ENCODE results near the gene CNRIP1. TPM values are rescaled to one million over a fixed set of nuclear protein-coding genes. Genes with fewer than 3 reads are reported as not detected.

The CNRIP1 gene
- polyA plus RNA-seq, 1 donor (not counting 4 experiments of a cell fraction or from before 2014, with no cell fraction given), result 0.04 TPM

DNA sequence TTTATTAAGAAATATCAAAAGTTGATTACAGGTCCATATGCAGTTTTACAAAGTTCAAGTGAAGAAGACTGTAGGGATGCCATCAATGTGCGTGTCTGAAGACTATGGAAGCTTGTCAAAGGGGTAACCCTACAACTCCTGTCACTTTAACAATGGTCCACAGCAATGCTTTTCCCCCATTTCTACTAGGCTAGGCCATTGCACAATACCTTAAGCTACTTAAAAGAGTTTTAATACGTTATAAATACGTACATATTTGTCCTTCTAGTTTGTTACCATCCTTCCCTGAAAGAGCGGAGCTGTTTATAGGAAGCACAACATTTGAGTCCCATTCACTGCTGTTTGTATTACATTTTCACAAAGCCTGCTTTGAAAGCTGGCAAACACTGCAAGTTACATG is 26.7 kb downstream of the CNRIP1 start:
- H4K20me1 ChIP-seq (ENCODE audit: control insufficient read depth, extremely low read depth, insufficient read depth, low read length), result no peaks in the 10 kb centered on the region
- no peak for TF ChIP-seq EZH2 (IDR thresholded peaks at IDR 0.05; ENCODE audit: low read length)
- TF ChIP-seq, protein P1, sequence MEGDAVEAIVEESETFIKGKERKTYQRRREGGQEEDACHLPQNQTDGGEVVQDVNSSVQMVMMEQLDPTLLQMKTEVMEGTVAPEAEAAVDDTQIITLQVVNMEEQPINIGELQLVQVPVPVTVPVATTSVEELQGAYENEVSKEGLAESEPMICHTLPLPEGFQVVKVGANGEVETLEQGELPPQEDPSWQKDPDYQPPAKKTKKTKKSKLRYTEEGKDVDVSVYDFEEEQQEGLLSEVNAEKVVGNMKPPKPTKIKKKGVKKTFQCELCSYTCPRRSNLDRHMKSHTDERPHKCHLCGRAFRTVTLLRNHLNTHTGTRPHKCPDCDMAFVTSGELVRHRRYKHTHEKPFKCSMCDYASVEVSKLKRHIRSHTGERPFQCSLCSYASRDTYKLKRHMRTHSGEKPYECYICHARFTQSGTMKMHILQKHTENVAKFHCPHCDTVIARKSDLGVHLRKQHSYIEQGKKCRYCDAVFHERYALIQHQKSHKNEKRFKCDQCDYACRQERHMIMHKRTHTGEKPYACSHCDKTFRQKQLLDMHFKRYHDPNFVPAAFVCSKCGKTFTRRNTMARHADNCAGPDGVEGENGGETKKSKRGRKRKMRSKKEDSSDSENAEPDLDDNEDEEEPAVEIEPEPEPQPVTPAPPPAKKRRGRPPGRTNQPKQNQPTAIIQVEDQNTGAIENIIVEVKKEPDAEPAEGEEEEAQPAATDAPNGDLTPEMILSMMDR (optimal IDR thresholded peaks at IDR 0.05 in 1 of 3, IDR thresholded peaks at IDR 0.05 in 1 of 3, conservative IDR thresholded peaks at IDR 0.05 in 1 of 3; ENCODE audit: extremely low read depth in 1 of 3, insufficient read depth in 2 of 3, low read length in 3 of 3), result no peak
- H3K9me3 ChIP-seq (ENCODE audit: control insufficient read depth, low read depth, low read length), result no peaks in the 10 kb centered on the region
- no peak overlapping the region for H3K4me3 ChIP-seq (ENCODE audit: control insufficient read depth in 2 of 3, extremely low read depth in 1 of 3, insufficient read depth in 2 of 3, low read depth in 1 of 3, low read length in 3 of 3)
- no peaks in the 10 kb centered on the region for H3K79me2 ChIP-seq (ENCODE audit: control insufficient read depth, insufficient read depth, low read length)
- no peaks in the 10 kb centered on the region for H3K27me3 ChIP-seq (ENCODE audit: control insufficient read depth, extremely low read depth, insufficient read depth, low read length)
- H3K4me2 ChIP-seq (ENCODE audit: control insufficient read depth, extremely low read depth, insufficient read depth, low read depth, low read length), result no peak overlapping the region
- dilution Hi-C loops (cut with MboI; ENCODE audit: extremely low pct_ligation_motif_present, low sequenced_read_pairs), result no loop called here
- H3K9ac ChIP-seq (ENCODE audit: control insufficient read depth, extremely low read depth, insufficient read depth, low read length), result no peak overlapping the region
- H3K9me1 ChIP-seq (ENCODE audit: control insufficient read depth, extremely low read depth, insufficient read depth, low read length), result no peaks in the 10 kb centered on the region
- DNase-seq (ENCODE audit: low read depth, low spot score) (no peak), FAIRE-seq (no peak)
- no peaks in the 10 kb centered on the region for H3K4me1 ChIP-seq (ENCODE audit: control insufficient read depth, extremely low read depth, insufficient read depth, low read length)
- H3K36me3 ChIP-seq (ENCODE audit: control insufficient read depth in 2 of 2, extremely low read depth in 1 of 2, insufficient read depth in 2 of 2, low read length in 2 of 2), result no peaks in the 10 kb centered on the region
- no peak overlapping the region for H3K27ac ChIP-seq (ENCODE audit: control insufficient read depth, insufficient read depth, low read length)
- no peak overlapping the region for H2AFZ ChIP-seq (ENCODE audit: control insufficient read depth, low read length)

- Histone ChIP-seq H3K27me3 (ENCODE audit: control insufficient read depth, extremely low read depth, insufficient read depth, low read length) (no peaks in the 10 kb centered on the region), H3K27ac (ENCODE audit: control insufficient read depth, insufficient read depth, low read length) (no peak overlapping the region), H3K4me1 (ENCODE audit: control insufficient read depth, extremely low read depth, insufficient read depth, low read length) (no peaks in the 10 kb centered on the region), H3K36me3 (ENCODE audit: control insufficient read depth in 2 of 2, extremely low read depth in 1 of 2, insufficient read depth in 2 of 2, low read length in 2 of 2) (no peaks in the 10 kb centered on the region), H3K9ac (ENCODE audit: control insufficient read depth, extremely low read depth, insufficient read depth, low read length) (no peak overlapping the region), H3K4me3 (ENCODE audit: control insufficient read depth in 2 of 3, extremely low read depth in 1 of 3, insufficient read depth in 2 of 3, low read depth in 1 of 3, low read length in 3 of 3) (no peak overlapping the region), H4K20me1 (ENCODE audit: control insufficient read depth, extremely low read depth, insufficient read depth, low read length) (no peaks in the 10 kb centered on the region), H3K4me2 (ENCODE audit: control insufficient read depth, extremely low read depth, insufficient read depth, low read depth, low read length) (no peak overlapping the region), H2AFZ (ENCODE audit: control insufficient read depth, low read length) (no peak overlapping the region), H3K9me1 (ENCODE audit: control insufficient read depth, extremely low read depth, insufficient read depth, low read length) (no peaks in the 10 kb centered on the region), H3K79me2 (ENCODE audit: control insufficient read depth, insufficient read depth, low read length) (no peaks in the 10 kb centered on the region), H3K9me3 (ENCODE audit: control insufficient read depth, low read depth, low read length) (no peaks in the 10 kb centered on the region)
- DNase-seq (ENCODE audit: low read depth, low spot score), result no peak
- peak; percentile 46 for FAIRE-seq
- dilution Hi-C loops (cut with MboI; ENCODE audit: extremely low pct_ligation_motif_present, low sequenced_read_pairs), result no loop called here
- TF ChIP-seq, protein P1 (optimal IDR thresholded peaks at IDR 0.05 in 1 of 3, IDR thresholded peaks at IDR 0.05 in 1 of 3, conservative IDR thresholded peaks at IDR 0.05 in 1 of 3; ENCODE audit: extremely low read depth in 1 of 3, insufficient read depth in 2 of 3, low read length in 3 of 3), result peak; percentile 83 to 90 (median 90)
- TF ChIP-seq EZH2 (IDR thresholded peaks at IDR 0.05; ENCODE audit: low read length), result no peak
Measured at GRCh38 chr2:68292108-68292710, 27.5 kb downstream of the CNRIP1 start.
